ENCODE data around the gene HOTAIR.

DNA sequence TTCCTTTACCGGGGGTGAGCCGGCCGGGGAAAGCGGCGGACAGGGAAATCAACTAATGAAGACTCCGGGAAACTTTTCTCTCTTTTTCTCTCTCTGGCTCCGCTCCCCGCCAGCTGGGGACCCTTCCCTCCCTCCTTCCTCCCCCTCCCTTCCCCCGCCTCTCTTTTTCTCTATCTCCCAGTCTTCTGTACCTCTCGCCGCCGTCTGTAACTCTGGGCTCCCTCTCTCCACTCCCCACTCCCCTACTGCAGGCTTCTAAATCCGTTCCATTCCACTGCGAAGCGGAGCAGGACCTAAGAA, 8.7 kb downstream of the HOTAIR start:
- TF ChIP-seq, protein P1, sequence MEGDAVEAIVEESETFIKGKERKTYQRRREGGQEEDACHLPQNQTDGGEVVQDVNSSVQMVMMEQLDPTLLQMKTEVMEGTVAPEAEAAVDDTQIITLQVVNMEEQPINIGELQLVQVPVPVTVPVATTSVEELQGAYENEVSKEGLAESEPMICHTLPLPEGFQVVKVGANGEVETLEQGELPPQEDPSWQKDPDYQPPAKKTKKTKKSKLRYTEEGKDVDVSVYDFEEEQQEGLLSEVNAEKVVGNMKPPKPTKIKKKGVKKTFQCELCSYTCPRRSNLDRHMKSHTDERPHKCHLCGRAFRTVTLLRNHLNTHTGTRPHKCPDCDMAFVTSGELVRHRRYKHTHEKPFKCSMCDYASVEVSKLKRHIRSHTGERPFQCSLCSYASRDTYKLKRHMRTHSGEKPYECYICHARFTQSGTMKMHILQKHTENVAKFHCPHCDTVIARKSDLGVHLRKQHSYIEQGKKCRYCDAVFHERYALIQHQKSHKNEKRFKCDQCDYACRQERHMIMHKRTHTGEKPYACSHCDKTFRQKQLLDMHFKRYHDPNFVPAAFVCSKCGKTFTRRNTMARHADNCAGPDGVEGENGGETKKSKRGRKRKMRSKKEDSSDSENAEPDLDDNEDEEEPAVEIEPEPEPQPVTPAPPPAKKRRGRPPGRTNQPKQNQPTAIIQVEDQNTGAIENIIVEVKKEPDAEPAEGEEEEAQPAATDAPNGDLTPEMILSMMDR (IDR thresholded peaks at IDR 0.05; ENCODE audit: low read depth, low read length, missing input control), result no peak
- TF ChIP-seq JUND (IDR thresholded peaks at IDR 0.05), result no peak
